ENCODE data around the gene TAOK2. TPM values are rescaled to one million over a fixed set of nuclear protein-coding genes. Genes with fewer than 3 reads are reported as not detected.

TAOK2 gene
- total and polyA plus RNA-seq, 8 donors, result 13.5 to 41.1 (median 18.0) TPM

DNA sequence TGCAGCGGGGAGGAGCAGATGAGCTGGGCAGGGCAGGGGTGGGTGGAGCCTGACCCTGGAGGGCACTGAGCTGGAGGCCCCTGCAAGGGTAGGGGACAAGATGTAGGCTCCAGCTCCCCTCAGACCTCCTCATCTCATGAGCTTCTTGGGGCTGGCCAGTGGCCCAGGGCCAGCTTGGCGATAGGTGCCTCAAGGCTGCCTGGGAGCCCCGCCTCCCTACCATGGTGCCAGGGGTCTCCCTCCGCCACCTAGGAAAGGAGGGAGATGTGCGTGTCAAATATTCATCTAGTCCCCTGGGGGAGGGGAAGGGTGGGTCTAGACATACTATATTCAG, 17.9 kb downstream of the TAOK2 start:
- WGBS, 2 donors, result 81 to 84% methylated on average over 5 of the region's 5 CpGs
- Histone ChIP-seq H3K9me3 (no peaks in the 10 kb centered on the region), H3K27ac (no peak overlapping the region), H3K4me3 (no peak overlapping the region), H3K27me3 (no peaks in the 10 kb centered on the region), H3K36me3 (peaks cover 0 to 9% (median 0%) of the 10 kb centered on the region in 3 donors), H3K4me1 (peaks cover 0 to 4% (median 4%) of the 10 kb centered on the region in 3 donors)
- DNase-seq (peak in 1 of 6 donors; percentile 71), FAIRE-seq (no peak), ATAC-seq (no peak)
- TF ChIP-seq, protein P1, sequence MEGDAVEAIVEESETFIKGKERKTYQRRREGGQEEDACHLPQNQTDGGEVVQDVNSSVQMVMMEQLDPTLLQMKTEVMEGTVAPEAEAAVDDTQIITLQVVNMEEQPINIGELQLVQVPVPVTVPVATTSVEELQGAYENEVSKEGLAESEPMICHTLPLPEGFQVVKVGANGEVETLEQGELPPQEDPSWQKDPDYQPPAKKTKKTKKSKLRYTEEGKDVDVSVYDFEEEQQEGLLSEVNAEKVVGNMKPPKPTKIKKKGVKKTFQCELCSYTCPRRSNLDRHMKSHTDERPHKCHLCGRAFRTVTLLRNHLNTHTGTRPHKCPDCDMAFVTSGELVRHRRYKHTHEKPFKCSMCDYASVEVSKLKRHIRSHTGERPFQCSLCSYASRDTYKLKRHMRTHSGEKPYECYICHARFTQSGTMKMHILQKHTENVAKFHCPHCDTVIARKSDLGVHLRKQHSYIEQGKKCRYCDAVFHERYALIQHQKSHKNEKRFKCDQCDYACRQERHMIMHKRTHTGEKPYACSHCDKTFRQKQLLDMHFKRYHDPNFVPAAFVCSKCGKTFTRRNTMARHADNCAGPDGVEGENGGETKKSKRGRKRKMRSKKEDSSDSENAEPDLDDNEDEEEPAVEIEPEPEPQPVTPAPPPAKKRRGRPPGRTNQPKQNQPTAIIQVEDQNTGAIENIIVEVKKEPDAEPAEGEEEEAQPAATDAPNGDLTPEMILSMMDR (IDR thresholded peaks at IDR 0.05), result no peak
- intact Hi-C loops (cut with DNase I), result no loop called here

DNA sequence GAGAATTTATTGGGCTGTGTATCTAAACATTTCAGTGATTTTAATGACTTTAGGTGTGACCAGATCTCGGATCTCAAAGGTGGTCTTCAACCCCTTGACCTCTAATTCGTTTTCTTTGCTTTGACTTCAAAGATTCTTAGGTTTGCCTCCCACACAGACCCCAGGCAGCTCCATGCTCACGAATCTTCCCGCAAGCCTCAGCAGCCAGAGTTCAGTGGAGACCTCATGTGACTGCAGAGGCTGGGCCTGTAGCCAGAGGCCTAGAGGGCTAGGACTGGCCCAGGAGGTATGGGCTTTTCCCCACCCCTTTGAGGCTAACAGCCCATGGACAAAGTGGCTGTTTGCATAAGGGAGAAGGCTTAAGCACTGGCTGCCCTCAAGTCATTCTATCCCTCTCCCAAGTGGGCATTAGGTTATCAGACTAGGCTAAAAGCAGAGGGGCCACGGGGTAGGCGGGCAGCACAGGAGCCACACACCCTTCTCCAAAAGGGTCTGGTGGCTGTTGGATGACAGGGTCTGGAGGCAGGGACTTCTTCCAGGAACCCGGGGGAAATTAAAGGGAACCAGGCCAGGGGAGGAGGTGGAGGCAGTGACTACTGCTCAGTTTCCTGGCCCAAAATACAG, 18.8 kb downstream of the TAOK2 start:
- intact Hi-C loops (cut with DNase I), result no loop called here
- Histone ChIP-seq H3K27ac (no peak overlapping the region), H3K4me1 (peaks cover 4 to 9% (median 8%) of the 10 kb centered on the region in 3 donors), H3K9me3 (no peaks in the 10 kb centered on the region), H3K4me3 (no peak overlapping the region), H3K27me3 (no peaks in the 10 kb centered on the region), H3K36me3 (peaks cover 0 to under 1% (median 0%) of the 10 kb centered on the region in 3 donors)
- no peak for ATAC-seq
- no peak for FAIRE-seq
- WGBS, 2 donors, result 63 to 66% methylated on average over 7 of the region's 7 CpGs
- DNase-seq, result peak in 2 of 6 donors; percentile 29
- TF ChIP-seq, protein P1 (IDR thresholded peaks at IDR 0.05), result no peak

DNA sequence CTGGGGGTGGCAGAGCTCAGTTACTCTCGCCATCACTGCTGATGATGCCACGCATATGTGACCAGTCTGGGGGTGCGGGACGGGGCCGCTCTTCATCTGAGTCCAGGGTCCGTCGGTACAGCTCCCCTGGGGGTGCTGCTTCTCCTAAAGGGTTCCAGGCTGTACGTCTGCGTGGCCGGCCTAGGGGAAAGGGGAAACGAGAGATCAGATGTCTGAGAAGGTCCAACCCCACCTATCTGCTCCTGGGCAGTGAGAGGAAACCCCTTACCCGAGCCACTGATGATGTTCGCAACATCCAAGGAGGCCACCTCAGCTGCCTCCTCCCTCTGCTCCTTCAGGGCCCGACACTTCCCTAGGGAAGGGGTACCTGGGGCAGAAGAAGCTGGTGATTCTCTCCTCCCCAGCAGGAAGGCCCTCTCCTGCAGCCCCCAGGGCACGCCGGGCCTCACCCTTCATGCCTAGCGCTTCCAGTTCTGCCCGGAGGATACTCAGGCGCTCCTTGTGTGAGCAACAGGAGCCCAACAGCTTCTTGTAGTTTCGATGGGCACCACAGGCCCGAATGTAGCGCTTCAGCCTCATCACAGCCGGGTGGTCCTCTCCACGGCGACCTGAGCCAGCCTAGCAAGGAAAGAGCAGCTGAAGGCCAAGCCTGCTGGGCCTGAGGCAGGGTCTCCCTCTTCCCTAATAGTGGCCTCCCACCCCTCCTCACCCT, 19.7 kb downstream of the TAOK2 start:
- Histone ChIP-seq H3K9me3 (no peaks in the 10 kb centered on the region), H3K4me3 (no peak overlapping the region), H3K27ac (no peak overlapping the region), H3K4me1 (peaks cover 4 to 9% (median 8%) of the 10 kb centered on the region in 3 donors), H3K36me3 (no peaks in the 10 kb centered on the region), H3K27me3 (no peaks in the 10 kb centered on the region)
- TF ChIP-seq, protein P1 (IDR thresholded peaks at IDR 0.05), result no peak
- WGBS, 2 donors, result 89 to 91% methylated on average over 22 to 25 of the region's 25 CpGs
- FAIRE-seq (no peak), ATAC-seq (no peak), DNase-seq (peak in 2 of 6 donors; percentile 38 to 64)
- intact Hi-C loops (cut with DNase I), result no loop called here

DNA sequence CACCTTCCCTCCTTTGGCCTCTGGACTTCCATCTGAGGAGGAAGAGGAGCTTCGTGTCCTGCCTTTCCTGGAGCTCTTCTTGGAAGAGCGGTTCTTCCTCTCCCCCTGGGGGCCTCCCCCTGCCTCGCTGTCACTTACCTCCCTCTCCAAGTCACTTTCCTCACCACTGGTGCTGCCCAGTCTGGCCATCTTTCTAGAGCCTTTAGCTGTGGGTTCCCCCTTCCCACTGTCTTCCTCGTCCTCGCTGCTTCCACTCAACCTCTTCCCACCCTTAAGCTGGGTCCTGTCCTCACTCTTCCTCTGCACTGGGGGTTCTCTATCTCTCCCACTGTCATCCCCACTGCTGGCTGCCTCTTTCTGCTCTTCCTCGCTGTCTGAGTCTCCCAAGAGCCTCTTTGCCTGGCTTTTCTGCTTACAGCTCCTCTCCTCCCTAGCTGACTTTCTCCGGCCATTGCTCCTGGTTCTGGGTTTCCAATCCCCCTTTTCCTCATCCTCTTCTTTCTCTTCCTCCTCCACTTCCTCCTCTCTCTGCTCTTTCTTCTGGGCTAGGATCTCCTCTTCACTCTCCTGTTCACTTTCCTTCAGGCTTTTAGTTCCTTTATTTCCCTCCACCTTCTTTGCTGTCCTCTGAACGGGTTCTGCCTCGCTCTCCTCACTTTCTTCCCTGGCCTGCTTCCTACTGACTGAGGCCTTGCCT, 20.4 kb downstream of the TAOK2 start:
- DNase-seq, result no peak
- Histone ChIP-seq H3K9me3 (no peaks in the 10 kb centered on the region), H3K4me1 (peaks cover 4 to 9% (median 8%) of the 10 kb centered on the region in 3 donors), H3K36me3 (no peaks in the 10 kb centered on the region), H3K27me3 (no peaks in the 10 kb centered on the region), H3K4me3 (peak overlapping the region in 1 of 4 donors; percentile 66), H3K27ac (peak overlapping the region in 1 of 4 donors; percentile 85)
- FAIRE-seq, result no peak
- WGBS, 2 donors, result 89 to 92% methylated on average over 9 of the region's 9 CpGs
- intact Hi-C loops (cut with DNase I), result no loop called here
- TF ChIP-seq, protein P1 (IDR thresholded peaks at IDR 0.05), result no peak
- no peak for ATAC-seq

Data from pancreas (tissue), 10 donors.